Kidney glomerular epithelial cell (primary cell): ENCODE results near the gene TNIP1.
A peak's percentile ranks its signal among the peaks of the same experiment; 100 is the strongest.

ENCODE experiments used
- DNase-seq: peaks from one replicate; lab custom pipeline; 2025; lab: John Stamatoyannopoulos, UW

The TNIP1 gene

GRCh38 chr5:151040211-151040747, 40.6 kb downstream of the TNIP1 start:
- peak; percentile 77 for DNase-seq

- no peak for DNase-seq
These were observed 41.2 kb downstream of the TNIP1 start for GRCh38 chr5:151039665-151040064.

- DNase-seq: no peak
These were observed 42.0 kb downstream of the TNIP1 start for GRCh38 chr5:151038801-151039238.

- DNase-seq: no peak
These were observed 42.5 kb downstream of the TNIP1 start for GRCh38 chr5:151038412-151038745.

GRCh38 chr5:151037561-151038411, 43.0 kb downstream of the TNIP1 start:
- DNase-seq: no peak

- DNase-seq: no peak
These were observed 44.3 kb downstream of the TNIP1 start for GRCh38 chr5:151036556-151036955.

- peak; percentile 33 for DNase-seq
These were observed 46.1 kb downstream of the TNIP1 start for GRCh38 chr5:151034422-151035379.

- no peak for DNase-seq
These were observed 47.5 kb downstream of the TNIP1 start for GRCh38 chr5:151033217-151033934.

GRCh38 chr5:151031554-151031953, 49.3 kb downstream of the TNIP1 start:
- no peak for DNase-seq

- no peak for DNase-seq
These were observed 50.5 kb downstream of the TNIP1 start for GRCh38 chr5:151030379-151030778.

GRCh38 chr5:151030056-151030336, 50.8 kb downstream of the TNIP1 start:
- DNase-seq: no peak

GRCh38 chr5:151029179-151030055, 51.4 kb downstream of the TNIP1 start:
- no peak for DNase-seq

- DNase-seq: no peak
These were observed 52.1 kb downstream of the TNIP1 start for GRCh38 chr5:151028717-151029116.

- DNase-seq: no peak
These were observed 52.8 kb downstream of the TNIP1 start for GRCh38 chr5:151027961-151028479.

GRCh38 chr5:151026679-151027078, 54.2 kb downstream of the TNIP1 start:
- DNase-seq: no peak

- DNase-seq: no peak
These were observed 54.7 kb downstream of the TNIP1 start for GRCh38 chr5:151026088-151026487.

- DNase-seq: no peak
These were observed 55.6 kb downstream of the TNIP1 start for GRCh38 chr5:151025250-151025606.

GRCh38 chr5:151024440-151025249, 56.2 kb downstream of the TNIP1 start:
- no peak for DNase-seq

- DNase-seq: no peak
These were observed 57.2 kb downstream of the TNIP1 start for GRCh38 chr5:151023651-151024050.

- no peak for DNase-seq
These were observed 57.7 kb downstream of the TNIP1 start for GRCh38 chr5:151023047-151023615.
